OCI-LY7 (cell line): Measurements from ENCODE around the gene ANKH. TPM values are rescaled to one million over a fixed set of nuclear protein-coding genes. Genes with fewer than 3 reads are reported as not detected.

Experiments
- BruUV-seq: library from RNA; stranded (reverse); fragments of 400-500 nt; replicated peaks from 2 replicates; lab custom pipeline; 2021; lab: Mats Ljungman, UMichigan
- CTCF ChIA-PET: fragments of 300-600 bp; sonication (Branson Sonifier 250); formaldehyde crosslinking; loops from one replicate; lab custom pipeline; 2022; ENCODE audit warnings: antibody characterized with exemption; ENCODE audit not compliant: unreplicated experiment; lab: Charles Lee
- POLR2A ChIA-PET: fragments of 300-600 bp; sonication (Branson Sonifier 250); formaldehyde crosslinking; loops from one replicate; lab custom pipeline; 2022; ENCODE audit warnings: antibody characterized with exemption; lab: Charles Lee
- DNase-seq: peaks from one replicate; pipeline ENCODE4 v3.0.0-alpha.2; 2015; ENCODE audit warnings: low spot score
- H2AFZ ChIP-seq: fragments of 200-600 bp; sonication (generic), shearing (Covaris generic); 2 replicates; pipeline ENCODE4 v1.6.1; 2014; ENCODE audit warnings: mild to moderate bottlenecking, antibody characterized with exemption, low read length, moderate library complexity
- H3K27ac ChIP-seq: fragments of 200-600 bp; sonication (generic); 2 replicates; pipeline ENCODE4 v1.5.1; 2014; ENCODE audit warnings: mixed run types, low read depth, mild to moderate bottlenecking, moderate library complexity, low read length, inconsistent platforms; ENCODE audit not compliant: poor library complexity, severe bottlenecking
- H3K36me3 ChIP-seq: fragments of 200-600 bp; sonication (generic); 2 replicates; pipeline ENCODE4 v1.6.1; 2014; ENCODE audit warnings: mild to moderate bottlenecking, antibody characterized with exemption, low read length, moderate library complexity, mixed read lengths; ENCODE audit not compliant: insufficient read depth
- H3K4me1 ChIP-seq: fragments of 200-600 bp; sonication (generic); 2 replicates; pipeline ENCODE4 v1.5.1; 2014; ENCODE audit warnings: mild to moderate bottlenecking, low read length; ENCODE audit not compliant: insufficient read depth, poor library complexity, severe bottlenecking
- H3K4me2 ChIP-seq: fragments of 200-600 bp; sonication (generic); 2 replicates; pipeline ENCODE4 v1.6.1; 2014; ENCODE audit warnings: mild to moderate bottlenecking, low read length
- H3K4me3 ChIP-seq: fragments of 200-600 bp; sonication (generic); 2 replicates; pipeline ENCODE4 v1.5.1; 2014; ENCODE audit warnings: mild to moderate bottlenecking, low read depth, low read length; ENCODE audit not compliant: poor library complexity, severe bottlenecking
- H3K79me2 ChIP-seq: fragments of 200-600 bp; sonication (generic); 2 replicates; pipeline ENCODE4 v1.6.1; 2016; ENCODE audit warnings: low read depth, mild to moderate bottlenecking, low read length, moderate library complexity, mixed read lengths; ENCODE audit not compliant: insufficient read depth
- H3K9me2 ChIP-seq: fragments of 200-600 bp; sonication (generic); 2 replicates; pipeline ENCODE4 v1.6.1; 2016; ENCODE audit warnings: mild to moderate bottlenecking, low read length, mixed read lengths; ENCODE audit not compliant: insufficient read depth
- H3K9me3 ChIP-seq: fragments of 200-600 bp; sonication (generic); 2 replicates; pipeline ENCODE4 v1.6.1; 2014; ENCODE audit warnings: mild to moderate bottlenecking, mixed run types, low read length, mixed read lengths
- H4K20me1 ChIP-seq: fragments of 200-600 bp; sonication (generic); 2 replicates; pipeline ENCODE4 v1.6.1; 2014; ENCODE audit warnings: mild to moderate bottlenecking, antibody characterized with exemption, low read length, moderate library complexity, mixed read lengths; ENCODE audit not compliant: insufficient read depth
- EZH2phosphoT487 ChIP-seq: fragments of 200-600 bp; sonication (generic); IDR thresholded peaks from 2 replicates; pipeline ENCODE4 v1.6.1; 2018; ENCODE audit warnings: low read depth, borderline replicate concordance, mild to moderate bottlenecking, mixed run types, antibody characterized with exemption, low read length, moderate library complexity, mixed read lengths
- intact Hi-C: fragments of 100-400 bp; cut with micrococcal nuclease; formaldehyde crosslinking; loops from one replicate; pipeline ENCODE4 v1.10.0; 2022; ENCODE audit not compliant: unreplicated experiment
- total RNA-seq, 2 experiments: library from RNA; depleted of rRNA in 1 of 2; stranded (reverse); fragments of >200 nt in 1 of 2; shearing (Covaris generic) in 1 of 2; gene quantifications; 2 replicates each; pipeline ENCODE4 v1.2.3, GENCODE V29; 2014 to 2022
- TF ChIP-seq, protein P1 (sequence below): fragments of 200-600 bp; sonication (generic); conservative IDR thresholded peaks from 2 replicates; pipeline ENCODE4 v1.5.1; 2014; ENCODE audit warnings: mild to moderate bottlenecking, antibody characterized with exemption, low read length, moderate library complexity, mixed read lengths

The ANKH gene
- total RNA-seq, 2 experiments from 2014 or later = 23.1 to 80.4 TPM

GRCh38 chr5:14753947-14754346 lies 117.6 kb downstream of the ANKH start:
- Histone ChIP-seq H3K27ac (no peak overlapping the region), H3K36me3 (peaks cover 34% of the 10 kb centered on the region), H2AFZ (no peak overlapping the region), H3K9me3 (no peaks in the 10 kb centered on the region), H3K4me1 (no peaks in the 10 kb centered on the region), H3K4me3 (no peak overlapping the region), H4K20me1 (no peaks in the 10 kb centered on the region), H3K4me2 (no peak overlapping the region), H3K79me2 (no peaks in the 10 kb centered on the region), H3K9me2 (no peaks in the 10 kb centered on the region)
- TF ChIP-seq, protein P1, sequence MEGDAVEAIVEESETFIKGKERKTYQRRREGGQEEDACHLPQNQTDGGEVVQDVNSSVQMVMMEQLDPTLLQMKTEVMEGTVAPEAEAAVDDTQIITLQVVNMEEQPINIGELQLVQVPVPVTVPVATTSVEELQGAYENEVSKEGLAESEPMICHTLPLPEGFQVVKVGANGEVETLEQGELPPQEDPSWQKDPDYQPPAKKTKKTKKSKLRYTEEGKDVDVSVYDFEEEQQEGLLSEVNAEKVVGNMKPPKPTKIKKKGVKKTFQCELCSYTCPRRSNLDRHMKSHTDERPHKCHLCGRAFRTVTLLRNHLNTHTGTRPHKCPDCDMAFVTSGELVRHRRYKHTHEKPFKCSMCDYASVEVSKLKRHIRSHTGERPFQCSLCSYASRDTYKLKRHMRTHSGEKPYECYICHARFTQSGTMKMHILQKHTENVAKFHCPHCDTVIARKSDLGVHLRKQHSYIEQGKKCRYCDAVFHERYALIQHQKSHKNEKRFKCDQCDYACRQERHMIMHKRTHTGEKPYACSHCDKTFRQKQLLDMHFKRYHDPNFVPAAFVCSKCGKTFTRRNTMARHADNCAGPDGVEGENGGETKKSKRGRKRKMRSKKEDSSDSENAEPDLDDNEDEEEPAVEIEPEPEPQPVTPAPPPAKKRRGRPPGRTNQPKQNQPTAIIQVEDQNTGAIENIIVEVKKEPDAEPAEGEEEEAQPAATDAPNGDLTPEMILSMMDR = no peak
- TF ChIP-seq EZH2phosphoT487 = no peak
- CTCF ChIA-PET = no interaction called here
- intact Hi-C loops = no loop called here
- no TSS peak for BruUV-seq
- no peak for DNase-seq
- POLR2A ChIA-PET = no interaction called here

GRCh38 chr5:14753292-14753691 lies 118.3 kb downstream of the ANKH start:
- Histone ChIP-seq H4K20me1 (no peaks in the 10 kb centered on the region), H3K4me3 (no peak overlapping the region), H2AFZ (no peak overlapping the region), H3K4me1 (no peaks in the 10 kb centered on the region), H3K4me2 (no peak overlapping the region), H3K9me2 (no peaks in the 10 kb centered on the region), H3K9me3 (no peaks in the 10 kb centered on the region), H3K79me2 (no peaks in the 10 kb centered on the region), H3K36me3 (peaks cover 36% of the 10 kb centered on the region), H3K27ac (no peak overlapping the region)
- ChIA-PET POLR2A (no interaction called here), CTCF (no interaction called here)
- no peak for DNase-seq
- no TSS peak for BruUV-seq
- intact Hi-C loops = no loop called here
- TF ChIP-seq, protein P1 = no peak
- TF ChIP-seq EZH2phosphoT487 = no peak

- CTCF ChIA-PET = no interaction called here
- Histone ChIP-seq H3K79me2 (no peaks in the 10 kb centered on the region), H3K9me2 (no peaks in the 10 kb centered on the region), H3K4me3 (no peak overlapping the region), H3K36me3 (peaks cover 32% of the 10 kb centered on the region), H4K20me1 (no peaks in the 10 kb centered on the region), H3K27ac (no peak overlapping the region), H3K4me2 (no peak overlapping the region), H3K9me3 (no peaks in the 10 kb centered on the region), H2AFZ (no peak overlapping the region), H3K4me1 (no peaks in the 10 kb centered on the region)
- no TSS peak for BruUV-seq
- intact Hi-C loops = no loop called here
- TF ChIP-seq, protein P1 = no peak
- no peak for TF ChIP-seq EZH2phosphoT487
- POLR2A ChIA-PET = interaction anchor here (0.6 to 0.7 kb wide), 2 partner anchors 68 to 118 kb away, joined by 3 to 5 read pairs; no protein-coding TSS in a partner anchor
- no peak for DNase-seq
Measured at GRCh38 chr5:14752497-14753071, 119.0 kb downstream of the ANKH start.
